PC-3 (cell line): ENCODE measurements around the gene CAPN5. TPM values are rescaled to one million over a fixed set of nuclear protein-coding genes. Genes with fewer than 3 reads are reported as not detected.

Source experiments
- ATAC-seq: fragments of 200-7000 bp; cut with Tn5 transposase; 2 replicates; pipeline ENCODE4 v1.9.1; 2020; ENCODE audit warnings: mild to moderate bottlenecking, moderate library complexity
- BruUV-seq: library from RNA; stranded (reverse); fragments of 400-500 nt; replicated peaks from 2 replicates; lab custom pipeline; 2021; lab: Mats Ljungman, UMichigan
- CTCF ChIA-PET: fragments of 300-600 bp; sonication (Branson Sonifier 250); formaldehyde crosslinking; loops from one replicate; lab custom pipeline; 2022; ENCODE audit warnings: antibody characterized with exemption; lab: Charles Lee
- POLR2A ChIA-PET: fragments of 300-600 bp; sonication (Branson Sonifier 250); formaldehyde crosslinking; loops from one replicate; lab custom pipeline; 2022; ENCODE audit warnings: antibody characterized with exemption; ENCODE audit not compliant: unreplicated experiment; lab: Charles Lee
- DNase-seq: peaks from one replicate; pipeline ENCODE4 v3.0.0-alpha.2; 2015
- H2AFZ ChIP-seq: fragments of 300-600 bp; sonication (generic); 2 replicates; pipeline ENCODE4 v1.6.0; 2016; ENCODE audit warnings: antibody characterized with exemption, low read length
- H3F3A ChIP-seq: fragments of 300-600 bp; sonication (generic); one replicate; pipeline ENCODE4 v1.6.0; 2017; ENCODE audit warnings: antibody characterized with exemption, low read length, control low read depth, mild to moderate bottlenecking; ENCODE audit not compliant: unreplicated experiment
- H3K27ac ChIP-seq: fragments of 300-600 bp; sonication (generic); 2 replicates; pipeline ENCODE4 v1.5.1; 2016; ENCODE audit warnings: mild to moderate bottlenecking, low read length
- H3K27me3 ChIP-seq: fragments of 300-600 bp; sonication (generic); 2 replicates; pipeline ENCODE4 v1.6.1; 2016; ENCODE audit warnings: low read length, mixed read lengths
- H3K36me3 ChIP-seq: fragments of 300-600 bp; sonication (generic); 2 replicates; pipeline ENCODE4 v1.6.1; 2016; ENCODE audit warnings: low read depth, mixed run types, low read length, mixed read lengths
- H3K4me1 ChIP-seq: fragments of 300-600 bp; sonication (generic); 2 replicates; pipeline ENCODE4 v1.5.1; 2016; ENCODE audit warnings: low read length; ENCODE audit not compliant: insufficient read depth
- H3K4me2 ChIP-seq: fragments of 300-600 bp; sonication (generic); 2 replicates; pipeline ENCODE4 v1.6.0; 2016; ENCODE audit warnings: low read length
- H3K4me3 ChIP-seq: fragments of 300-600 bp; sonication (generic); 2 replicates; pipeline ENCODE4 v1.5.1; 2016; ENCODE audit warnings: mild to moderate bottlenecking, low read length, mixed read lengths
- H3K79me2 ChIP-seq: fragments of 300-600 bp; sonication (generic); 2 replicates; pipeline ENCODE4 v1.6.1; 2017; ENCODE audit warnings: low read length, mixed read lengths
- H3K9ac ChIP-seq: fragments of 300-600 bp; sonication (generic); 2 replicates; pipeline ENCODE4 v1.6.0; 2016; ENCODE audit warnings: mild to moderate bottlenecking, low read length
- H3K9me2 ChIP-seq: fragments of 300-600 bp; sonication (generic); replicated peaks from 2 replicates; pipeline ENCODE4 v1.6.1; 2016; ENCODE audit warnings: mixed run types, low read length, mixed read lengths
- H3K9me3 ChIP-seq: fragments of 300-600 bp; sonication (generic); 2 replicates; pipeline ENCODE4 v1.6.1; 2016; ENCODE audit warnings: low read length, mixed read lengths
- H4K20me1 ChIP-seq: fragments of 300-600 bp; sonication (generic); 2 replicates; pipeline ENCODE4 v1.6.1; 2016; ENCODE audit warnings: low read length, mixed read lengths
- EZH2 ChIP-seq: fragments of 300-600 bp; sonication (generic); IDR thresholded peaks from one replicate; pipeline ENCODE4 v1.6.1; 2017; ENCODE audit warnings: antibody characterized with exemption, mild to moderate bottlenecking, low read length; ENCODE audit not compliant: unreplicated experiment
- EZH2phosphoT487 ChIP-seq: fragments of 300-600 bp; sonication (generic); IDR thresholded peaks from 2 replicates; pipeline ENCODE4 v1.6.1; 2018; ENCODE audit warnings: mild to moderate bottlenecking, antibody characterized with exemption, low read length, borderline replicate concordance
- intact Hi-C: fragments of 100-400 bp; cut with micrococcal nuclease; formaldehyde crosslinking; loops from 2 replicates; pipeline ENCODE4 v1.9.0; 2023
- total RNA-seq: library from RNA; depleted of rRNA; stranded (reverse); fragments of >200 nt; gene quantifications from 2 replicates; pipeline ENCODE4 v1.2.3, GENCODE V29; 2014
- TF ChIP-seq, protein P1 (sequence below): fragments of 300-600 bp; sonication (generic); conservative IDR thresholded peaks from 2 replicates; pipeline ENCODE4 v1.5.1; 2017; ENCODE audit warnings: antibody characterized with exemption, low read depth, mild to moderate bottlenecking, low read length

CAPN5 gene
- total RNA-seq, 1 experiment from 2014 or later = 6.3 TPM

DNA sequence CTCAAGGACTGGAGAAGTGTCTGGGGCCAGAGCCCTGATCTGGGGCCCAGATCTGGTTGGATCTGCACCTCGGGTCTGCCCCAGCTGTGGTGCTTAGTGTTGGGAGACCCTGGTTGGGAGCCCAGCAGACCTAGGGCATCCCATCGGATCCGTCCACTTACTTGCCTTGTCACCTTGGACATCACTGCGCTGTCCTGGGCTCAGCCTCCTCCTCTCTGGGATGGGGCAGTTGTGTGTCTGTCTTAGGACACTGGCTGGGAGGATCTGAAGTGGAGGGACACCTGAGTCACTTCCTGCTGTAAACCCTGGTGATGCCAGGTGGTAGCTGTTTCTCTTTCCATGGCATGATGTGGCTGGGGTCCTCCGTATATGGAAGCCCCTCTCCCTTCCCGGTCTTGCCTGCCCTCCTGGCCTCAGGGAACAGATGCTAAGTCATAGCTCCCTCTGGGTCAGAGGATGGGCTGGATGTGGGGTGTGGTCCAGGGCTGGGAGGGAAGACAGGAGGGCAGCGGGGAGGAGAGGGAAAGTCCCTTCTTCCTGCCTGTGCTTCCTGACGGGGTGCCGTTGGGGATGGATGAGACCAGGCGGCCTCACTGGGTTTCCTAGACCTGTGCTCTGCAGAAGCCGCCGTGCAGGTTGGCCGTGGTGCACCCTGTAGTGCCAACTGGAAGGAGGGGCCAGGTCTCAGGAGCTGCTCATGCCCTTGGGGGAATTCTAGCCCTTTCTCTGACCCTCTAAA lies 23.8 kb downstream of the CAPN5 start:
- Histone ChIP-seq H4K20me1 (no peaks in the 10 kb centered on the region), H3K4me2 (peak overlapping the region; percentile 11; the same call in 1 of the 2 replicates), H3K79me2 (no peaks in the 10 kb centered on the region), H3K4me1 (peaks cover 23% of the 10 kb centered on the region), H3K4me3 (no peak overlapping the region), H3K27ac (no peak overlapping the region), H3F3A (no peaks in the 10 kb centered on the region), H2AFZ (no peak overlapping the region), H3K9me2 (no peaks in the 10 kb centered on the region), H3K36me3 (no peaks in the 10 kb centered on the region), H3K27me3 (no peaks in the 10 kb centered on the region), H3K9me3 (no peaks in the 10 kb centered on the region), H3K9ac (no peak overlapping the region)
- ATAC-seq (peak; percentile 37), DNase-seq (no peak)
- TF ChIP-seq, protein P1, sequence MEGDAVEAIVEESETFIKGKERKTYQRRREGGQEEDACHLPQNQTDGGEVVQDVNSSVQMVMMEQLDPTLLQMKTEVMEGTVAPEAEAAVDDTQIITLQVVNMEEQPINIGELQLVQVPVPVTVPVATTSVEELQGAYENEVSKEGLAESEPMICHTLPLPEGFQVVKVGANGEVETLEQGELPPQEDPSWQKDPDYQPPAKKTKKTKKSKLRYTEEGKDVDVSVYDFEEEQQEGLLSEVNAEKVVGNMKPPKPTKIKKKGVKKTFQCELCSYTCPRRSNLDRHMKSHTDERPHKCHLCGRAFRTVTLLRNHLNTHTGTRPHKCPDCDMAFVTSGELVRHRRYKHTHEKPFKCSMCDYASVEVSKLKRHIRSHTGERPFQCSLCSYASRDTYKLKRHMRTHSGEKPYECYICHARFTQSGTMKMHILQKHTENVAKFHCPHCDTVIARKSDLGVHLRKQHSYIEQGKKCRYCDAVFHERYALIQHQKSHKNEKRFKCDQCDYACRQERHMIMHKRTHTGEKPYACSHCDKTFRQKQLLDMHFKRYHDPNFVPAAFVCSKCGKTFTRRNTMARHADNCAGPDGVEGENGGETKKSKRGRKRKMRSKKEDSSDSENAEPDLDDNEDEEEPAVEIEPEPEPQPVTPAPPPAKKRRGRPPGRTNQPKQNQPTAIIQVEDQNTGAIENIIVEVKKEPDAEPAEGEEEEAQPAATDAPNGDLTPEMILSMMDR = no peak
- no peak for TF ChIP-seq EZH2
- no peak for TF ChIP-seq EZH2phosphoT487
- intact Hi-C loops = loop anchor here (1.0 to 2.0 kb wide), 3 partner anchors 24 to 171 kb away; partner anchors contain the start of gene CAPN5
- no TSS peak for BruUV-seq
- POLR2A ChIA-PET = interaction anchor here (0.6 kb wide), 3 partner anchors 24 to 43 kb away, joined by 4 to 9 read pairs (median 4); partner anchors contain the start of gene CAPN5
- CTCF ChIA-PET = interaction anchor here (0.5 to 2.0 kb wide), 14 partner anchors 11 to 512 kb away, joined by 3 to 137 read pairs (median 5); partner anchors contain the start of gene CAPN5

DNA sequence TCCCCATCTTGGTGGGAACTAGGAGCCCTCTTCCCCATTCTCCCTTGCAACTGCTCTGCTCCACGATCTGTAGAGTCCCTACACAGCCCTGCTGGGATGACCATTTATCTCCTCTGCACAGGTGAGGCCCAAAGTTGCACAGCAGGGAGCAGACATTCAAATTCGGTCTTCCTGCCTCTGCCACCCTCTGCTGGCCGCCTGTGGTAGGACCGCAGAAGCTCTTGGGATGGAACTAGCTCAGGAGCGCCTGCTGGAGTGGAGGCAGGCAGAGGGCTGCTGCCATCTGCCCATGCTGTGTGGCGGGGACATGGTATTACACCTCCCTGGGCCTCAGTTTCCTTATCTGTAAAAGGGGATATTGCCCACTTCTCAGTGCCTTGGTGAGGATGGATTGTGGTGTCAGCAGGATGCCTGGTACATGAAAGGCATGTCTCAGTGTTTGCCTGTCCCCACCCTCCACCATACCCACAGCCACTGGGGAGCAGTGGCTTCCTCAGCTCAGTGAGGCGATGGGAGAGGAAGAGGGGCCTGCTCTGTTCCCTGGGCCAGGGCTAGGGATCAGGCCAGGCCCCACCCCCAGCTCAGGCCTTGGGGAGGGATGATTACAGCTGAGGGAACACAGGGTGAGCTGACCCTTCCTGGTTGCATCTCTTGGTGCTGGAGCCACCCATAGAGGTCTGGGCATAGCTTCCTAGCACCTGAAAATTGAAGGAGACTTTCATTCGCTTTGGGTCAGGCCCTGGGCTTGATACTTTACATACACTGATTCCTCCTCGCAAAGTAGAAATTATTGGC lies 24.6 kb downstream of the CAPN5 start:
- intact Hi-C loops = loop anchor here (1.0 to 2.0 kb wide), 3 partner anchors 25 to 172 kb away; partner anchors contain the start of gene CAPN5
- Histone ChIP-seq H3F3A (no peaks in the 10 kb centered on the region), H3K36me3 (no peaks in the 10 kb centered on the region), H3K9me3 (no peaks in the 10 kb centered on the region), H3K9ac (no peak overlapping the region), H2AFZ (no peak overlapping the region), H4K20me1 (no peaks in the 10 kb centered on the region), H3K4me2 (peak overlapping the region; percentile 11; the same call in 1 of the 2 replicates), H3K27ac (no peak overlapping the region), H3K4me1 (peaks cover 23% of the 10 kb centered on the region), H3K4me3 (no peak overlapping the region), H3K79me2 (no peaks in the 10 kb centered on the region), H3K27me3 (no peaks in the 10 kb centered on the region), H3K9me2 (no peaks in the 10 kb centered on the region)
- peak; percentile 93 for ATAC-seq
- no TSS peak for BruUV-seq
- peak; percentile 93 for DNase-seq
- ChIA-PET CTCF (interaction anchor here (0.6 to 2.0 kb wide), 17 partner anchors 9 to 512 kb away, joined by 3 to 137 read pairs (median 4); partner anchors contain the start of gene CAPN5), POLR2A (interaction anchor here (0.5 to 0.6 kb wide), 3 partner anchors 25 to 44 kb away, joined by 4 to 9 read pairs (median 5); partner anchors contain the start of gene CAPN5)
- TF ChIP-seq, protein P1 = peak; percentile 98
- no peak for TF ChIP-seq EZH2phosphoT487
- no peak for TF ChIP-seq EZH2
